ENCODE data around the gene HSD17B1.
A peak's percentile ranks its signal among the peaks of the same experiment; 100 is the strongest.

The HSD17B1 gene

DNA sequence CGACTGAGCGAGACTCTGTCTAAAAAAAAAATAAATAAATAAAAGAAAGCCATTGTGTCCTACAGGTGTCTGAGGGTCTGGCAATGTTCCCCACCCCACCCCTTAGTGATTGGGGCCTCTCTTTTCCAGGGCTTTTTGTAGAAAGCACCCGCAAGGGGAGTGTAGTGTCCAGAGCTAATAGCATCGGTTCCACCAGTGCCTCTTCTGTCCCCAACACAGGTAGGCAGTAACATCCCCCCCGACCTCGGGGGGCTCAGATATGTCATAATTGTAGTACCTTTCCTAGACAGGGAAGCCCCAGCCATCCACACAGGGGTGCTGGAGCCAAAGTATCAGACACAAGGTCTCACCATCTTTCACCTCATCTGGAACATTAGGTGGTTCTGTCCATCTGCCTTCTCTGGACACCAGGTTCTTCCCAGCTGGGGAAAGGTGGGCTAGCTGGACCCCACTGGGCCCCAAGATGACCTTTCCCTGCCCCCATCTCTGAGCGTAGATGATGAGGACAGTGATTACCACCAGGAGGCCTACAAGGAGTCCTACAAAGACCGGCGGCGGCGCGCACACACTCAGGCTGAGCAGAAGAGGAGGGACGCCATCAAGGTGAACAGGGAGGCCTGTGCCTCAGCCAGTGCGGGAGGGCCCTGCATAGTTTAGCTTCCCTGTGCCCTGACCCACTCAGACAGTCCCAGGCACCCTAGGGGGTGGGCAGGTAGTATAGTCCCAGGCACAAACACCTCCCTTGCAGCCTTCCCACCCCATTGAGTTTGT is 15.8 kb downstream of the HSD17B1 start:
- DNase-seq: no peak

DNA sequence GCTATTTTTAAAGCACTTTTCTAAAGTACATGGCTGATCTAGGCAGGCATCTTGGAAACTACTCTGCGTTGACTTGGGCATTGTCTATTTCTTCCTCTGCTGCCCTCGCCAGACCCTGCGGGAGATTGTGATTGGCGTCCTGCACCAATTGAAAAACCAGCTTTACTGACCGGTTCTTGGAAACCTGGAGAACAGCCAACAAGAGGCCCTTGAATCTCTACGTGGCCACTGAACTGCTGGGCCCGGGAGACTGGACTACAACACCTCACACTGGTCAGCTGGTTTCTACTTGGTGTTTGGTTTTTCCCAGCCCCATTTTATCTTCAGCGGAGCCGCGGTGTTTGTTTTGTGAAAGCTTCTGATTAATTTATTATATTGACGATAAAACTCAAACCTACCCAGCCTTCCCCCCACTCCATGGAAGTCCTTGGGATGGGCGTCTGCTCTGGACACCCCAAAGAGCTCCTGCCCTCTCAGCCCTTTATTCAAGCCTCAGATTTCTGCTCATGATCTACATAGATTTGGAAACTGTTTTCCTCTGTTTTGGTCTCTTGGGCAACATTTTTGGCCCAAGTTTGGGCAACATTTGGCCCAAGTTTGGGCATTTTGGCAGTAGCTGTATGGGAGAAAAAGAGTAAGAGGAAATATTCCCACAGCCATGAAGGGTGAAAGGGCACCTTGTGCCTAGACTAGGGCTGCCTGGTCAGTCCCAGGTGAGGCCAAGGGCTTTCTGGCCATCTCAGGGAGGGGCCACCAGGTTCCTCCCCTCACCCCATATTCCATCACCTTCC is 18.9 kb downstream of the HSD17B1 start:
- no peak for DNase-seq

GRCh38 chr17:42573095-42573494 is 20.4 kb downstream of the HSD17B1 start:
- no peak for DNase-seq

GRCh38 chr17:42574463-42574862 is 21.7 kb downstream of the HSD17B1 start:
- DNase-seq: no peak

GRCh38 chr17:42577140-42577531 is 24.4 kb downstream of the HSD17B1 start:
- DNase-seq: no peak

DNA sequence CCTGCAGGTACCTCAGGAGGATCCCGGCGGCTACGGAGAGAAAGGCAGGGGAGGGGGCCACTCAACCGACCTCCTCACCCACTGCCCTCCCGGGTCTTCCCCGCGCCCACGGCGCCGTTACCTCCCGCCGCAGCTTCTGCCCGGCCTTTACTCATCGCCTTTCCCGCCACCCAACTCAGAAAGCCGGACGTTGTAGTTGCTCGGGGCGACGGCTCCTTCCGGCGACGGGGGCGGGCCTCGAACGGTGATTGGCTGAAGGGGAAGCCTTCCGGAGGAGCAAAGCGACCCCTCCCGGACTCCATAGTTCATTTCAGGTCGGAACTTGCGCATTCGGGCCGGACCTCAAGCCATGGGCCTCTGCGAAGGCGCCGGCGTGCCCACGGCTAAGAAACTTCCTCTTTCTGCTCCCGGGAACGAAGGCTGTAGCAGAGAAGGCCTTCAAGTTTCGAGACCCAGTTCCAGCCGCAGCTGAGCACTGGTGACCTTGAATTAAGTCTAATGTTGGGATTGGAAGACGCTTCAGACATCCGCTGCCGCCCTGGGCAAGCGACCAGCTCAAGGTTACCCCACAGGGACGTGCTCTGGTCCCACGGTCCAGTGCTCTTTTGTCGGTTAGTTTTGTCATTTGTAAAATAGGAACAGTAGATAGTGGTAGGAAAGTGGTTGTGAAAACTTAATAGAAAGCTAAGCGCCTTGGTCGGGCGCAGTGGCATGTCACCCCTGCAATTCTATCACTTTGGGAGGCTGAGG is 25.0 kb downstream of the HSD17B1 start, which contains the start of gene PSMC3IP:
PSMC3IP (minus strand) TSS at position 198 of the 750 bp plus-strand sequence; CDS start at position 155, 43 bp downstream.
- DNase-seq: peak; percentile 95 to 96

- DNase-seq: peak; percentile 85 to 87
Observed at GRCh38 chr17:42578282-42578869, 25.7 kb downstream of the HSD17B1 start.

DNA sequence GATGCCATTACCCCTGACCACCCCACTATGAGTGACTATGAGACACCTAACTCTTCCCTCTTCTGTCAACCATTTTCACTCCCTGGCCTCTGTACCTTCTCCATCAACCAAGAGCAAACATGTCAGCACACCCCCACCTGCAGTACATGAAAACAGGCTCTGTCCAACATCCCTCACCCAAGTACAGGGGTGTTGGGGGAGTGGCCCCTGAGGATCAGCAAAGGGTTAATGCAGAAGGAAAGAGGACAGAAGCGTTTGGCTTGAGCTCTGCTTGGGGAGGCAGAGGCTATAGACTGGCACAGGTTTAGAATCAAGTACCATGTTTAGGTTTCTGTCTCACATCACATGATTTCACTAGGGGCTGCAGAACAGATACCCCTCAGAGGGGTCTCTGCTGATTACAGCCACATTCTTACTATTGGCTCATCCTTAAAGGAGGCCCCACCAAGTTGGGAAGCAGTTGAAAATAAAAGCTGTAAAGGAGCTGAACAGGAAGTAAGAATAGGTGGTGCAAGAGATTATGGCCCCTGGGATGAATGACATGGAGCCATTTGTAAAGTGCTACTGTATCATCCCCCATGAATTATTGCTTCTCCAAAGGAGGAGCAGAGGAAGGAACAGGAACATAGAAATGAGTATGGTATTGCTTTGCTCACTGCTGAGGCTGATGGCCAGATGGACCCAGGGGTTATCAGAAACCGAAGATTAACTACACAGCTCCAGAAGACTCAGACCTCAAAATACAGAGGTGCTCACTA is 27.2 kb downstream of the HSD17B1 start:
- DNase-seq: no peak

DNA sequence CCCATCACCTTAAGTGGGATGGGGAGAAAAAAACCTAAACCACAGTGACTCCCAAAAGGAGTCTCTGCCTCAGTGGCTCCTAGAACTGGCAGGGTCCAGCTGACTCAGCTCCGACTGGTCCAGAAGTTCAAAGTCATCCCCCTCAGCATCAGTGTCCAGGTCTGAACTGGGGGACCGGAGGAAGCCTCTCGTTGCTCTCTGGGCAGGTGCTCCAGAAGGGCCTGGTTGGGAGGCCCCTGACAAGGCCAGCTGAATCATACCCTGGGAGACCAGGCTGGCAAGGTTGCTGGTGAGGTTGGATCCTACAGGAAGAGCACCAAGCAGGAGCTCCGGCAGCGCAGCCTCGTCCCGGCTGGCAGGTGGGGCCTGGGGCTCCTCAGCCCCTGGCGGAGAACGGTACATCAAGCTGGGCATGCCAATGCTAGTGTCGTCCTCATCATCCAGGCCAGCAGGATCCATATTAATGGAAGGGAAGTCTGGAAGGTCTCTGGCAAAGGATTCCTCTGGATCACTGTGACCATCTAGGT is 29.1 kb downstream of the HSD17B1 start:
- DNase-seq: no peak

DNA sequence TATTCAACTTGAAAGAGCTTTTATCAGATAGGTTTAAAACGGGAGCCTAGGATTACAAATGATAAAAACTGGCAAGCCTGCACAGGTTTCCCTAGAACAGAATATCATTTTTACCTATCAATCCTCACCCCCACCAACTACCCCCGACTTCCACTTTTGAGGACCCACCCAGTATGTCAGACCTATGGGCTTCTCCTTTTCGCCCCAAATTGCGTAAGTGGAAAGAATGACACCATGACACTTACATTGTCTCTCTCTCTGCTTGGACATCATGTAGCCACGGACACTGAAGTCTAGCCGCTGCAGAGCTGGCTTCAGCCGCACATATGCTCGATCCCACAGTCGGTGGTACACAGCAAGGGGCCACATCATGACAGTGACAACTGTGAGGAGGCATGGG is 32.2 kb downstream of the HSD17B1 start:
- DNase-seq: no peak

DNA sequence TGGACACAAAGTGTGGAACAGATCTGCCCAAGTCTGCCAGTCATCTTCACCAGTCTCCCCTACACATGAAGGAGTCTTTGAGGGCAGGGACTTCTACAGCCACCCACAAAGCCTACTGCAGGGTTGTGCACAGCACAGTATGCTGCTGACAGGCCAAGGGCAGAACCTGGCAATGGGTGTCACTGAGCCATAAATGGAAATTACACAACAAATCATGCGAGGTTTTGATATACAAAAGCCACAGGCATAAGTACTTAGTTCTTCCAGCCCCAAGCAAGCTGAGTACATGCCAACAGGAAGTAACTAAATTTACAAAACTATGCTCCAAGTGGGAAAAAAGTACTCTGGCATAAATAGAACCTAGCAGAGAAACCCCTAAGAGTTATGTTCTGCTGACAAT is 32.6 kb downstream of the HSD17B1 start:
- no peak for DNase-seq

- no peak for DNase-seq
Observed at GRCh38 chr17:42586514-42587230, 33.9 kb downstream of the HSD17B1 start.

- no peak for DNase-seq
Observed at GRCh38 chr17:42590886-42591285, 38.2 kb downstream of the HSD17B1 start.

DNA sequence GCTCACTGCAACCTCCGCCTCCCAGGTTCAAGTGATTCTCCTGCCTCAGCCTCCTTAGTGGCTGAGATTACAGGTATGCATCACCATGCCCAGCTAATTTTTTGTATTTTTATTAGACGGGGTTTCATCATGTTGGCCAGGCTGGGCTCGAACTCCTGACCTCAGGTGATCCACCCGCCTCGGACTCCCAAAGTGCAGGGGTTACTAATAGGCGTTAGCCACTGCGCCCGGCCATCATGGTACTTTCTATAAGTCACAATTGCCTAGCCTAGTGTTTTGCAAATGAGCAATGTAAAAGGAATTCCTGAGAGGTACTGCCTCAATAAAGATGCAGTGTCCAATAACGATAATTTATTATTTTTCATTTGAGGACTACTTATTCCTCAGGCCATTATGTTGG is 38.7 kb downstream of the HSD17B1 start:
- no peak for DNase-seq

DNA sequence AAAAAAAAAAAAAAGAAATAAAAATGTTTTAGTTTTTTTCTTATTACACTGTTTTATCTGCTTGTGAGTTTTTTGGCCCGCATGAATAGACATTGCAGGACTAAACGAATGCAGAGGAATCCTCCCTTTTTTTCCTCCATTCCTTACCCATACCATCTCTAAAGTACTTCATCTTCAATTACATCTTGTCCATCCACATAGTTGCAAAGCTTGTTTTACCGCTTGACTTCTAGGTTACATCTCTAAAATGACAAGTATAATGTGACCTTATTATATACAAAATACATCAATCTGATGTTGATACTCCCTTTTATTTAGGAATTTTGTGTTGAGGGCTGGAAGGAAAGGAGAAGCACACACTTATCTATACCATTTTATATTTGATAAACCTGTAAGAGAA is 43.7 kb downstream of the HSD17B1 start:
- DNase-seq: no peak

- peak in 1 of 2 experiments; percentile 15 for DNase-seq
Observed at GRCh38 chr17:42598905-42599304, 46.2 kb downstream of the HSD17B1 start.

DNA sequence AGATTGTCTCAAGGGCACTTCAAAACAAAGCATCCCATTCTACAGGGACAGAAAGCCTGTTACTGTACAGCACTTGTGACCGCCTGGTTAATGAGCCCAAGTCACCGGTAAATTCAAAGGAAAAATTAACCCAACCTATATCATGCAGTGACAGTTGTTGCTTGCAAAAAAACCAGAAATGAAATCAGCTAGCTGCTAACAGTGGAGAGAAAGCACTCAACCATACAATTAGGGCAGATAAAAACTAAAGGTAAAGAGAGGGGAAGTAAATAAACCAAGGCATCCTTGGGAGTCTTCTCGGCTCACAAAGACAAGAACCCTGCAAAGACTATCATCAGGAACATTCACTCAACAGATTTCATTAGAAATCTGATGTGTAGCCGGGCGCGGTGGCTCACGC is 50.6 kb downstream of the HSD17B1 start:
- no peak for DNase-seq

Data from NCI-H2081 (cell line).